HCT116 (cell line): Measurements from ENCODE around the gene OR10AD1.

ENCODE experiments used
- EZH2phosphoT487 ChIP-seq: fragments of 200-600 bp; IDR thresholded peaks from 2 replicates; pipeline ENCODE4 v1.6.1; 2018; ENCODE audit warnings: antibody characterized with exemption, borderline replicate concordance
- TF ChIP-seq, protein P1 (sequence below), 3 experiments: fragments of 200-600 bp in 1 of 3; sonication (generic) in 1 of 3; IDR thresholded peaks in 2 of 3; conservative IDR thresholded peaks in 1 of 3; 2 replicates each; pipeline ENCODE4 v1.5.1; 2012 to 2017; ENCODE audit warnings: low read depth in 2 of 3, low read length in 2 of 3, antibody characterized with exemption in 1 of 3, borderline replicate concordance in 1 of 3, control low read depth in 1 of 3, mild to moderate bottlenecking in 1 of 3, mixed read lengths in 1 of 3, mixed run types in 1 of 3, moderate library complexity in 1 of 3; ENCODE audit not compliant: insufficient read depth in 1 of 3

GRCh38 chr12:48187916-48188695 is 15.0 kb downstream of the OR10AD1 start:
- TF ChIP-seq, protein P1, sequence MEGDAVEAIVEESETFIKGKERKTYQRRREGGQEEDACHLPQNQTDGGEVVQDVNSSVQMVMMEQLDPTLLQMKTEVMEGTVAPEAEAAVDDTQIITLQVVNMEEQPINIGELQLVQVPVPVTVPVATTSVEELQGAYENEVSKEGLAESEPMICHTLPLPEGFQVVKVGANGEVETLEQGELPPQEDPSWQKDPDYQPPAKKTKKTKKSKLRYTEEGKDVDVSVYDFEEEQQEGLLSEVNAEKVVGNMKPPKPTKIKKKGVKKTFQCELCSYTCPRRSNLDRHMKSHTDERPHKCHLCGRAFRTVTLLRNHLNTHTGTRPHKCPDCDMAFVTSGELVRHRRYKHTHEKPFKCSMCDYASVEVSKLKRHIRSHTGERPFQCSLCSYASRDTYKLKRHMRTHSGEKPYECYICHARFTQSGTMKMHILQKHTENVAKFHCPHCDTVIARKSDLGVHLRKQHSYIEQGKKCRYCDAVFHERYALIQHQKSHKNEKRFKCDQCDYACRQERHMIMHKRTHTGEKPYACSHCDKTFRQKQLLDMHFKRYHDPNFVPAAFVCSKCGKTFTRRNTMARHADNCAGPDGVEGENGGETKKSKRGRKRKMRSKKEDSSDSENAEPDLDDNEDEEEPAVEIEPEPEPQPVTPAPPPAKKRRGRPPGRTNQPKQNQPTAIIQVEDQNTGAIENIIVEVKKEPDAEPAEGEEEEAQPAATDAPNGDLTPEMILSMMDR (IDR thresholded peaks at IDR 0.05 in 2 of 3, conservative IDR thresholded peaks at IDR 0.05 in 1 of 3; ENCODE audit: borderline replicate concordance in 1 of 3, insufficient read depth in 1 of 3, low read depth in 2 of 3, low read length in 2 of 3), result no peak
- no peak for TF ChIP-seq EZH2phosphoT487
